ENCODE data around the gene TMEM63A. TPM values are rescaled to one million over a fixed set of nuclear protein-coding genes. Genes with fewer than 3 reads are reported as not detected.

TMEM63A gene
- total and polyA plus RNA-seq, 10 of the 15 experiments (the other 5 are each of a cell fraction or from before 2014, with no cell fraction given) = 1.3 to 33.5 (median 15.2) TPM

DNA sequence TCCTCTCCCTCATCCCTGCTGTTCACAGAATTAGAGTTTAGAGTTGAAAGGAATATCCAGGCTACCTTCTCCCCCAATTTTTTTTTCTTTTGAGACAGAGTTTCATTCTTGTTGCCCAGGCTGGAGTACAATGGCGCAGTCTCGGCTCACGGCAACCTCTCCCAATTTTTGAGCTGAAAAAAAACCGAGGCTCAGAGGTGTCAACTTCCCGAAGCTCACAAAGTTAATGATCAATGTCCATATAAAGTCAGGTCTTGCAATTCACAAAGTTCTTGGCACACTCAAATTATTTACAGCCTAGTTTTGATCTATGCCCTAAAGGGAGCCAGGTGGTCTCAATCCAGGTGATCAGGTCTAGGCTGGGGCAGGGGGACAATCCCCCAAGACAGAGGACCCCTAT, 7.6 kb upstream of the TMEM63A start:
- Histone ChIP-seq H3K9ac (ENCODE audit: control insufficient read depth, insufficient read depth, low read length) (no peak overlapping the region), H3K9me3 (replicated peaks; ENCODE audit: control insufficient read depth, insufficient read depth, low read length) (no peaks in the 10 kb centered on the region), H2AFZ (ENCODE audit: control insufficient read depth, low read depth, low read length) (no peak overlapping the region), H3K36me3 (ENCODE audit: control insufficient read depth in 2 of 2, insufficient read depth in 2 of 2, low read length in 1 of 2) (no peaks in the 10 kb centered on the region), H4K20me1 (ENCODE audit: control insufficient read depth, insufficient read depth) (no peaks in the 10 kb centered on the region), H3K4me1 (ENCODE audit: control insufficient read depth, insufficient read depth, low read length) (no peaks in the 10 kb centered on the region), H3K4me3 (no peak overlapping the region), H3K27me3 (replicated peaks in 1 of 2; ENCODE audit: control insufficient read depth in 2 of 2, insufficient read depth in 2 of 2, low read length in 1 of 2) (no peaks in the 10 kb centered on the region), H3K79me2 (ENCODE audit: control insufficient read depth, insufficient read depth, low read length) (no peaks in the 10 kb centered on the region), H3K4me2 (ENCODE audit: control insufficient read depth, insufficient read depth) (no peak overlapping the region), H3K27ac (ENCODE audit: control insufficient read depth, insufficient read depth) (no peak overlapping the region)
- TF ChIP-seq FOS (IDR thresholded peaks at IDR 0.05; ENCODE audit: borderline replicate concordance, extremely low read depth, insufficient read length) (no peak), RAD51 (IDR thresholded peaks at IDR 0.05) (no peak), SUPT20H (IDR thresholded peaks at IDR 0.05; ENCODE audit: borderline replicate concordance, control insufficient read depth, low read depth, low read length) (no peak), HDGF (IDR thresholded peaks at IDR 0.05) (no peak), RCOR1 (conservative IDR thresholded peaks at IDR 0.05; ENCODE audit: low read depth, low read length) (no peak), NR2C1 (IDR thresholded peaks at IDR 0.05) (no peak), USF2 (IDR thresholded peaks at IDR 0.05; ENCODE audit: borderline replicate concordance, low read depth, low read length) (no peak), RELA (IDR thresholded peaks at IDR 0.05; ENCODE audit: borderline replicate concordance, partially characterized antibody) (no peak), WRNIP1 (IDR thresholded peaks at IDR 0.05; ENCODE audit: borderline replicate concordance, low read depth, low read length) (no peak)
- in situ Hi-C loops (cut with MboI) (no loop called here), intact Hi-C loops (cut with micrococcal nuclease; ENCODE audit: unreplicated experiment) (no loop called here)
- FAIRE-seq = no peak
- POLR2A ChIA-PET = interaction anchor here (1.2 kb wide), 1 partner anchor 9 kb away, joined by 3 read pairs; no protein-coding TSS in a partner anchor
- CTCF ChIA-PET = no interaction called here
- ATAC-seq = no peak
- SMC1A ChIA-PET (ENCODE audit: uncharacterized antibody, unreplicated experiment) = interaction anchor here (1.0 kb wide), 1 partner anchor 9 kb away, joined by 3 read pairs; no protein-coding TSS in a partner anchor
- no TSS peak for BruUV-seq (replicated peaks)
- RAD21 ChIA-PET (ENCODE audit: unreplicated experiment) = interaction anchor here (1.0 kb wide), 1 partner anchor 112 kb away, joined by 3 read pairs; the partner anchor contains the start of gene SRP9
- WGBS (ENCODE audit: insufficient coverage, insufficient replicate concordance, low lambda C conversion rate, missing lambda C conversion rate) = 75% methylated on average over 5 of the region's 5 CpGs
- DNase-seq (ENCODE audit: low read depth, low spot score) = no peak
